Epithelial cell of proximal tubule (primary cell): ENCODE data around the gene MDM1. TPM values are rescaled to one million over a fixed set of nuclear protein-coding genes. Genes with fewer than 3 reads are reported as not detected.

Experiments
- DNase-seq: peaks from one replicate; pipeline ENCODE4 v3.0.0-alpha.2; 2011; ENCODE audit warnings: low read depth
- H3K4me3 ChIP-seq: 2 replicates; pipeline ENCODE4 v1.5.1; 2011; ENCODE audit warnings: low read depth, mild to moderate bottlenecking, low read length
- CTCF ChIP-seq: conservative IDR thresholded peaks from 2 replicates; pipeline ENCODE4 v1.5.1; 2012; ENCODE audit warnings: low read depth, mild to moderate bottlenecking, low read length
- total RNA-seq: library from RNA; depleted of rRNA; stranded (reverse); fragments of >200 nt; gene quantifications from 2 replicates; pipeline ENCODE4 v1.2.3, GENCODE V29; 2015

The MDM1 gene
- total RNA-seq, 1 donor from 2014 or later = 3.9 TPM

GRCh38 chr12:68356060-68356695 is 24.0 kb upstream of the MDM1 start:
- TF ChIP-seq CTCF = no peak

GRCh38 chr12:68354977-68355541 is 22.9 kb upstream of the MDM1 start:
- no peak overlapping the region for H3K4me3 ChIP-seq
- DNase-seq = no peak
- TF ChIP-seq CTCF = no peak

More at GRCh38 chr12:68356060-68356695, 24.0 kb upstream of the MDM1 start:
- H3K4me3 ChIP-seq = no peak overlapping the region
- DNase-seq = no peak

GRCh38 chr12:68352067-68352466 is 19.9 kb upstream of the MDM1 start:
- TF ChIP-seq CTCF = no peak
- DNase-seq = no peak
- no peak overlapping the region for H3K4me3 ChIP-seq

- DNase-seq = no peak
- TF ChIP-seq CTCF = no peak
- no peak overlapping the region for H3K4me3 ChIP-seq
These were observed 18.6 kb upstream of the MDM1 start for GRCh38 chr12:68350753-68351152.

GRCh38 chr12:68349921-68350606 is 17.9 kb upstream of the MDM1 start:
- no peak for DNase-seq
- TF ChIP-seq CTCF = no peak

GRCh38 chr12:68349220-68349621 is 17.1 kb upstream of the MDM1 start:
- H3K4me3 ChIP-seq = no peak overlapping the region
- DNase-seq = no peak
- TF ChIP-seq CTCF = no peak

More at GRCh38 chr12:68349921-68350606, 17.9 kb upstream of the MDM1 start:
- no peak overlapping the region for H3K4me3 ChIP-seq
